UCSD-AML1 (cell line): ENCODE results near the gene QPCTL.

Source experiments
- DNase-seq: peaks from one replicate; lab custom pipeline; 2025; ENCODE audit not compliant: unreplicated experiment; lab: John Stamatoyannopoulos, UW

QPCTL gene

DNA sequence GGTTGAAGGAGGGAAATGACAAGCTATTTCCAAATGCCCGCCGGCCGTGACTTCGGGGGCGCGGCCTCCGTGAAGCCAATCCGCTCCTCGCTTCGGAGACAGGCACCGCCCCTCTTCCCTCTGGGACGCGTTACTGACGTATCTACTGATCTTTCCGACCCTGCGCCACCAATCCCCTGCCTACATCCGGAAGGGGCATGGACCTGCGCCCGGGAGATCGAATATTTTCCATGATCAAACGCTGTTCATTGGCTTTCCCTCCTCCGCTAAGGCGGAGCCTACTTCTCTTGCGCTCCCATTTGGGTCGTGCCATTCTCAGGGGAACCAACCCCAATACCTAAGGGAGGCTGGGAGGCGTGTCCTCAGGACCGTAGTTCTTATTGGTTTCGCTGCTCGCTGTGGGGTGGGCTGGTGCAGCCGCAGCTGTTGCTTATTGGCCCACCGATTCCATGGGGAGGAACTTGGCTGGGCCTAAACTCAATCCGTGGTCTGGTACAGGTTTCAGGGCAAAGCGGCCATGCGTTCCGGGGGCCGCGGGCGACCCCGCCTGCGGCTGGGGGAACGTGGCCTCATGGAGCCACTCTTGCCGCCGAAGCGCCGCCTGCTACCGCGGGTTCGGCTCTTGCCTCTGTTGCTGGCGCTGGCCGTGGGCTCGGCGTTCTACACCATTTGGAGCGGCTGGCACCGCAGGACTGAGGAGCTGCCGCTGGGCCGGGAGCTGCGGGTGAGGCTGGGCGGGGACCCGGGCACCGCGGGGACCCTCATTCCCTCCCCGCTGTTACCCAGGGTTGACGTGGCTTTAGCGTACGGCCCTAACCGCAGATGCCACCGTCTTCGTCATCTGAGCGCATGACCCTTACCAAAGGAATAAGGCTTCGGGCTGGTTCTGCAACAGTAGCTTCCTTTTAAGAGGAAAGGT is at the start of gene QPCTL:
QPCTL (plus strand) TSS at position 480 of the 919 bp plus-strand sequence; CDS start at position 518, 38 bp downstream.
- peak; percentile 100 for DNase-seq

DNA sequence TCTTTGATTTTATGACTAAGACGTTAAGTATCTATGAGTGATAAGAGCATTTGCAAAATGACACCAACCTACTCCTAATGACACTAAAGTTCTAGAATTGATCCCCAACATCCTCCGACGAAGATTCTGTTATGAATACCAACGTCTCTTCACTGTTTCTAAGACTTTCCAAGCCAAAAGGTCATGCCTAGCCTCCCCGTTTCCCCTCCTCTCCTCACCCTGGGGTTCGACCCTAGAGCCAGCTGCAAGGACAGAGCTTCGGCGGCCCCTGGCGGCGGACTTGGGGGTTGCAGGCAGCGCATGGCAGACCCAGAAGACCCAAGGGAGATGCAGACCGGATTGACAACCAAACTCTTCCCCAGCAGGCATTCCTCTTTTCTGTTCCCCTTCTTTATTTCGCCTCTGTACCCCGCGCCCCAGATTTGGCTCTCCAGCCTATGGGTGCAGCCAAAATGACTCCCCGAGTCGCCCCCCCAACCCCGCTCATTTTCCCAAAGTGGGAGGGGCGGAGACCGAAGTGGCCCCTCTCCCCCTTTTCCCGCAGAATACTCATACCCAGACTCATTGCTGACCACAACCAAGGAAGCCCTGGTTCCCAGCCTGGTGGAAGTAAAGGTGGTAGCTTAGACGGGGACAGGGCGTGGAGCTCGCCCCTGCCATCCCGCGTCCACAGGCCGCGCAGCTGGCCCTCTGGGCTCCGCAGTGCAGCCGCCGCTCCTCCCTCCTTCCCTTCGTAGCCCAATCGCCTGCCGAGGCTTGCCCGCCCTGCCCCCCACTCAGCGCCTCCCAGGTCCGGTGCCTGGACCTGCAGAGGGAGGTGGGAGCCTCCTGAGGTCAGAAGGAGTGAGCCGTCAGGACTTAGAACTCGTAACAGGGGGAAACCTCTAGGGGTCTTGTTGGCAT is 49.2 kb upstream of the QPCTL start:
- peak; percentile 90 for DNase-seq

GRCh38 chr19:45643927-45644771 is 48.3 kb upstream of the QPCTL start:
- no peak for DNase-seq

DNA sequence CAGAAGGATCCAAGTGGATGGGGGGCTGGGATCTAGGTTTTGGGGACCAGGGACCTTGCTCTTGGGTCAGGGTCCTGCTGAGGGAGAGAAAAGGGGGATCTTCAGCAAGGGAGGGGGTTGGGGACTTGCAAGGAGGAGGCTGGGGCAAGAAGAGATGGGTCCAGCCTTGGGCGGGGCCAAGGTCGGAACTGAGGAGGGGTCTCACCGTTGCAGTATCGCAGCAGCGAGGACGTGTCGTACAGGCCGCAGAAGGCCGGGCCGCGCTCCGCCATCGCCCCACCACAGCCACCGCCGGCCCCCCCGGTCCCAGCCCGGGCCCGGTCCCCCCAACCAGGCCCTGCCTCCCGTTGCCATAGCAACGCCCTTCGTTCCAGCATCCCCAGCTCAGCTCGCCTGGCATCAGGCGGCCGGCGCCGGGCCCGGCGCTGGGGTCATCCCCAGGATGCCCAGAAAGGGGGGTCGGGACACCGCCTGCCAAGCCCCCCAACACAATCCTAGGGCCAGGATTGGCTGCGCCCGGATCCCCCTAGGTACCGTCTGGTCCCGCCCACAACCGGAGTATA is 47.3 kb upstream of the QPCTL start:
- DNase-seq, result no peak

- DNase-seq, result peak; percentile 91
Observed at GRCh38 chr19:45645631-45646344, 46.7 kb upstream of the QPCTL start.

GRCh38 chr19:45646345-45646698 is 46.1 kb upstream of the QPCTL start:
- DNase-seq, result no peak

DNA sequence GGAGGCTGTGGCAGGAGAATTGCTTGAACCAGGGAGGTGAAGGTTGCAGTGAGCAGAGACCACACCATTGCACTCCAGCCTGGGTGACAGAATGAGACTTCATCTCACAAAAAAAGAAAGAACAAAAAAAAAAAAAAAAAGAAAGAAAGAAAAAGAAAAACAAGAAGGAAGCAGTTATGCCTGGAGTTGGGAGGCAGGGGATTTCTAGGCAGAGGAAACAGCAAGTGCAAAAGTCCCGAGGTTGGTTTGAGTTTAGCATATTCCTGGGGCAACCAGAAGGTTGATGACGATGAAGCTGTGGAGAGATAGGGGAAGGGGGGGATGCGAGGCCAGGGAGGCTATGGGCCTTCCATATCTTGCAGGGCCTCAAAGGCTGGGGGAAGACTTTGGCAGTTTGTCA is 41.7 kb upstream of the QPCTL start:
- DNase-seq, result no peak

- DNase-seq, result no peak
Observed at GRCh38 chr19:45653634-45654033, 38.8 kb upstream of the QPCTL start.

DNA sequence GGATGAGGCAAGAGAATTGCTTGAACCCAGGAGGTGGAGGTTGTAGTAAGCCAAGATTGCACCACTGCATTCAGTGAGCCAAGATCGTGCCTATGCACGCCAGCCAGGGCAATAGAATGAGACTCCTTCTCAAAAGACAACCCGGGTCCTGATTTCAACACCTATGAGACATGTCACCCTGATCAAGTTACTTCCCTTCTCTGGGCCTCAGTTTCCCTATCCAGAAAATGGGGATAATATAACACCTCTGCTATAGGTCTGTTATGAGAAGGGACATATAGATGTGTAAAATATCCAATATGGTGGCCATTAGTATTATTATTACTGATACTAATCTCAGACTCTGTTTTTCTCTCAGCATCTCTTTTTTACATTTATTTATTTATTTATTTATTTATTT is 37.4 kb upstream of the QPCTL start:
- no peak for DNase-seq

DNA sequence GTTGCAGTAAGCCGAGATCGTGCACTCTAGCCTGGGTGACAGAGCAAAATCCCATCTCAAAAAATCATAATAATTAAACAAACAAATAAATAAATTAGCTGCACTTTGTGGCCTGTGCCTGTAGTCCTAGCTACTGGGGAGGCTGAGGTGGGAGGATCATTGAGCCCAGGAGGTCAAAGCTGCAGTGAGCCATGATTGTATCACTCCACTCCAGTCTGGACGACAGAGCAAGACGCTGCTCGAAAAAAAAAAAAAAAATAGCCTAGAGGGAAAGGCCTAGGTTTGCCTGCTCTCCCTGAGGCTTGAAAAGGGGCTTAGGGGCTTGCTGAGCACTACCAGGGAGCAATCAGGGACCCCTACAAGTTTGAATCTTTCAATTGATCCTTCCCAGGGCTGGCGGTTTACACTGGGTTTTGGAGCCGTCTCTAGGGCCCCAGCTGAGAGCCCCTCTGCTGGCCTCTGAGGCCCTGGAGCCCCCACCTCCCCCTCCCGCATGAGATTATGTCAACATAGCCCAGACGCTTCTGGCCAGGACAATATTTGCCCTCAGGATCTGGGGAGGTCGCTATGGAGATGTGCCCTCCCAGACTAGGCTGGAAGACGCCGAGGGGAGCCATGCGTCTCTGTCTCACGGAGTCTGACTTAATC is 34.8 kb upstream of the QPCTL start:
- DNase-seq, result no peak

GRCh38 chr19:45659096-45659729 is 33.3 kb upstream of the QPCTL start:
- DNase-seq, result no peak

DNA sequence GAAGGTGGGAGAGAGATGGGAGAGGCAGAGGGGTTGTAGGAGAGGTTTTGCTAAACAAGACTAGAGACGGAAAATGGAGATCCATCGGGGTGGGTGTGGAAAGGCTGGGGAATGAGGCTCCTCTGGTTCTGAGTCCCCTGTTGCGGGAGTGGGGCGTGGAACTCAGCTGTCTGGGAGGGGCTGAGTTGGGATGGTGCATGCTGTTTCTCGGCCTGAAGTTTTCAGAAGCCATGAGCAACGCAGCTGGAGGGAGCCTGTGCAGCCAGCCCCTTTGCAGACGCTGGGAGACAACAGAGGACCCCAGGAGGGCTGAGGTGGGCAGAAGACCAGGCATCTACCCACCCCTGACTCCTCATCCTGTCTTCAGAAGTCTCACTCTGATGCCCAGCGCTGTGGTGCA is 31.8 kb upstream of the QPCTL start:
- no peak for DNase-seq

GRCh38 chr19:45663800-45664199 is 28.7 kb upstream of the QPCTL start:
- peak; percentile 28 for DNase-seq

DNA sequence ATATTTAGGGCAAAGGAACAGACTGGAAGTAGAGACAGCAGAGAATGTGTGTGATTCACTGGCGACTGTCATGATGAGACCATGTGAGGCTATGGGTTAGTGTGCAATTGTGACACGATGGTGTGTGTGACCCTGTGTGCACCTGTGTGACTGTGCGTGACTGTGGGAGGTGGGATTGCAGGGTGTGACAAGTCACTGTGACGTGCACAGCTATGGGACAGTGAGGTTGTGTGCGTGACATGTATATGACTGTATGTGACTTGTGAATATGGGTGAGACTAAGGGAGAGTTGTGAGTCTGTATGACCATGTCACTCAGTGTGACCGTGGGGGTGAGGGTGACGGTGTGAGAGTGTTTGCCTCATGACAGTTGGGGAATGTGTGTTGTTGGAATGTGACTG is 27.9 kb upstream of the QPCTL start:
- no peak for DNase-seq

DNA sequence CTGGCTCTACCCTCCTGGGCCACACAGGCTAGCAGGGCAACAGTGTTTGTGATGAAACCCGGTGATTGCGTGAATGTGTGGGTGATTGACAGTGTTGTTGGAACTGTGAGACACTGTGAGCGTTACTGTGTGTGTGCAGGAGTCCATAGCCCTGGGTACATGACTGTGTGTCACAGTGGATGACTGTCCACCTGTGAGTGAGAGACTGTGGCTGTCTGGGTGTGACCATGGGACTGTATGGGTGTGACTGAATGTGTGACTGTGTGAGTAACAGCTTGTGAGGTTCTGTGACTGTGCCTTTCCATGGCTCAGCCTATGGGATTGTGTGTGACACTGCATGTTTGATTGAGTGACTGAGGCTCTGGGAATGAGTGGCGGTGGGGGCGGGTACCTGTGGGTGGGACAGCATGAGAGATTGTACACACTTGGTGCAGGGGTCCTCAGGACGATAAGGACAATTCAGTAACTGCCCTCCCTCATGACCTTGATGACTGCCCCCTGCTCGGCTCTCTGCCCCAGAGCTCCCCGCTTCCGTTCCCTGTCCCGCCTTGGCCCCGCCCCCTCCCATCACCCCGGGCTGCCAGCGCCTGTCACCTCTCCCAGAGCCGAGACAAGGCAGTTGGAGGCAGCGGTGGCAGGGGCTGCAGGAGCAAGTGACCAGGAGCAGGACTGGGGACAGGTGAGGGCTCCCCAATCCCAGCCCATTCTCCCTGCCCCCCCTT is 24.7 kb upstream of the QPCTL start, which contains the start of gene GIPR:
GIPR (plus strand) TSS at position 602 of the 722 bp plus-strand sequence. CDS start 1,300 bp downstream, outside the sequence.
- DNase-seq, result peak; percentile 27

DNA sequence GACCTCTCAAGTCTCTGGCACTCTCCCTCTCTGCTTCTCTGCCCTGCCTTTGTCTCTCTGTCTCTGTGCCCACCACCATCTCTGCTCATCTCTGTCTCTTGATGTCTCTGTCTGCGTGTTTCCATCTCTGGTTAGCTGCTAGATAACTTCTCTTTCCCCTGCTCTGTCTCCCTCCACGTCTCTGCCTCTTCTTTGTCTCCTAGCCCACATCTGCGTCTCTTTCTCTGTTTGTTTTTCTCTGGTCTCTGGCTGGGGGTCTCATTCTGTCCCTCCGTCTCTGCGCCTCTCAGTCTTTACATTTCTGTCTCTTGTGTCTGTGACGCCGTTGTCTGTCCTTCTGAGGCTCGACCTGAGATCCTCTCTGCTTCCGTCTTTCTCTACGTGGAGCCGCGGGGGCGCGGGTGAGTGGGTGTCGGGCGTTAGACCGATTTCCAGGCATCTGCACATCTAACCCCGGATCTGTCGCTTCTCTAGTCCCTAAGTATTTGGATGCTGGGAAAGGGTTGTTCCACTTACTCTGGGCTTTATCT is 24.1 kb upstream of the QPCTL start:
- no peak for DNase-seq

- DNase-seq, result peak; percentile 31
Observed at GRCh38 chr19:45670670-45671453, 21.6 kb upstream of the QPCTL start.
